Mesenchymal stem cell (in vitro differentiated cells and primary cell): ENCODE data around the gene IRF2BP1.

ENCODE experiments used
- DNase-seq: peaks from one replicate; pipeline ENCODE4 v3.0.0-alpha.2; 2013
- H2AFZ ChIP-seq: one replicate; pipeline ENCODE4 v1.6.1; 2013; ENCODE audit warnings: low read depth, mild to moderate bottlenecking, control low read depth, inconsistent platforms, low read length, moderate library complexity
- H2AK5ac ChIP-seq: 2 replicates; pipeline ENCODE4 v1.6.1; 2013; ENCODE audit warnings: low read length, moderate library complexity, mild to moderate bottlenecking, inconsistent platforms; ENCODE audit not compliant: severe bottlenecking
- H2BK120ac ChIP-seq: one replicate; pipeline ENCODE4 v1.6.1; 2013; ENCODE audit warnings: low read depth, mild to moderate bottlenecking, inconsistent platforms, low read length, moderate library complexity
- H2BK12ac ChIP-seq, 2 experiments: one replicate each; pipeline ENCODE4 v1.6.1; 2013; ENCODE audit warnings: inconsistent platforms in 2 of 2, low read length in 2 of 2, mild to moderate bottlenecking in 2 of 2, moderate library complexity in 2 of 2, control low read depth in 1 of 2
- H2BK15ac ChIP-seq: one replicate; pipeline ENCODE4 v1.6.1; 2013; ENCODE audit warnings: mild to moderate bottlenecking, low read depth, inconsistent platforms; ENCODE audit not compliant: poor library complexity, severe bottlenecking
- H2BK5ac ChIP-seq: 2 replicates; pipeline ENCODE4 v1.6.1; 2013; ENCODE audit warnings: low read depth, mild to moderate bottlenecking, low read length, control low read depth, inconsistent platforms; ENCODE audit not compliant: poor library complexity, severe bottlenecking
- H3K14ac ChIP-seq, 2 experiments: one replicate each; pipeline ENCODE4 v1.6.1; 2013; ENCODE audit warnings: inconsistent platforms in 2 of 2, low read length in 2 of 2, control low read depth in 1 of 2, mild to moderate bottlenecking in 1 of 2, moderate library complexity in 1 of 2
- H3K18ac ChIP-seq, 2 experiments: one replicate each; pipeline ENCODE4 v1.6.1; 2013; ENCODE audit warnings: inconsistent platforms in 2 of 2, low read length in 2 of 2, control low read depth in 1 of 2, low read depth in 1 of 2, mild to moderate bottlenecking in 1 of 2
- H3K23ac ChIP-seq, 2 experiments: one replicate each; pipeline ENCODE4 v1.6.1; 2013; ENCODE audit warnings: inconsistent platforms in 2 of 2, low read length in 2 of 2, mild to moderate bottlenecking in 2 of 2, moderate library complexity in 2 of 2, control low read depth in 1 of 2
- H3K27ac ChIP-seq: 2 replicates; pipeline ENCODE4 v1.5.1; 2013; ENCODE audit warnings: mild to moderate bottlenecking, moderate library complexity, low read length, control low read depth, inconsistent platforms; ENCODE audit not compliant: poor library complexity, severe bottlenecking
- H3K27me3 ChIP-seq, 2 experiments: 2 replicates each; pipeline versions ENCODE4 v1.6.1 to v1.7.0; 2013; ENCODE audit warnings: low read length in 2 of 2, mild to moderate bottlenecking in 2 of 2, moderate library complexity in 2 of 2, control low read depth in 1 of 2, inconsistent platforms in 1 of 2; ENCODE audit not compliant: control insufficient read depth in 1 of 2, insufficient read depth in 1 of 2
- H3K36me3 ChIP-seq, 2 experiments: 2 replicates each; pipeline versions ENCODE4 v1.6.1 to v1.7.0; 2013; ENCODE audit warnings: low read length in 2 of 2, control low read depth in 1 of 2, inconsistent platforms in 1 of 2, low read depth in 1 of 2, mild to moderate bottlenecking in 1 of 2; ENCODE audit not compliant: insufficient read depth in 2 of 2, control insufficient read depth in 1 of 2
- H3K4ac ChIP-seq, 2 experiments: one replicate each; pipeline ENCODE4 v1.6.1; 2013; ENCODE audit warnings: inconsistent platforms in 2 of 2, low read length in 2 of 2, mild to moderate bottlenecking in 2 of 2, moderate library complexity in 2 of 2, control low read depth in 1 of 2, low read depth in 1 of 2
- H3K4me1 ChIP-seq: 2 replicates; pipeline ENCODE4 v1.6.1; 2013; ENCODE audit warnings: low read depth, low read length, control low read depth; ENCODE audit not compliant: control insufficient read depth, insufficient read depth
- H3K4me2 ChIP-seq: 2 replicates; pipeline ENCODE4 v1.6.1; 2013; ENCODE audit warnings: low read length, mild to moderate bottlenecking, inconsistent platforms; ENCODE audit not compliant: poor library complexity, severe bottlenecking
- H3K4me3 ChIP-seq, 2 experiments: 2 replicates each; pipeline versions ENCODE4 v1.5.1 to v1.7.0; 2013; ENCODE audit warnings: low read length in 2 of 2, mild to moderate bottlenecking in 2 of 2, control low read depth in 1 of 2, low read depth in 1 of 2; ENCODE audit not compliant: insufficient read depth in 1 of 2
- H3K79me1 ChIP-seq: replicated peaks from 2 replicates; pipeline ENCODE4 v1.6.1; 2013; ENCODE audit warnings: mild to moderate bottlenecking, control low read depth, low read length, inconsistent platforms; ENCODE audit not compliant: poor library complexity, severe bottlenecking
- H3K9ac ChIP-seq: 2 replicates; pipeline ENCODE4 v1.7.0; 2013; ENCODE audit warnings: mild to moderate bottlenecking, low read length, moderate library complexity
- H3K9me3 ChIP-seq: 2 replicates; pipeline ENCODE4 v1.7.0; 2013; ENCODE audit warnings: mild to moderate bottlenecking, low read length; ENCODE audit not compliant: control insufficient read depth
- H4K8ac ChIP-seq: one replicate; pipeline ENCODE4 v1.6.1; 2013; ENCODE audit warnings: inconsistent platforms, mild to moderate bottlenecking, low read length, moderate library complexity
- H4K91ac ChIP-seq: one replicate; pipeline ENCODE4 v1.6.1; 2013; ENCODE audit warnings: mild to moderate bottlenecking, low read length, inconsistent platforms
- WGBS: methylation state at CpG from one replicate; pipeline ENCODE4 v1.1.7; 2013; ENCODE audit warnings: mixed read lengths; 5-methylcytosine and 5-hydroxymethylcytosine counted together

The IRF2BP1 gene

DNA sequence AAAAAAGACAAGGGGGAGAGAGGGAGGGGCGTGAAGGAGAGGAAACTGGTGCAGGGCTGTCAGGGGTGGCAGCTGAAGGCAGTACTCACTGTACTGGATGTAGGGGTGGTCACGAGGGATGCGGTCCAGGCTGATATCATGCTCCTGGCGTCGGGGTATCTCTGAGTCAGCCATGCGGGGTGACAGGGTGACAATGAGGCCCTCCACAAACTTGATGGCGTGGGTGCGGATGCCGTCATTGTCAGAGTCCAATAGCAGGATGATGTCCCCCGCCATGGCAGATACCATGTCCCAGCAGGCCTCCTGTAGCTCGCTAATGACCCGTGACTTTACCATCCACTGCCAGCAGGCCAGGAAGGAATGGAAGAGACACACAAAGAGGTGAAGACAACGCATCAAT is 38.3 kb downstream of the IRF2BP1 start:
- peaks cover 31% of the 10 kb centered on the region for H3K79me1 ChIP-seq
- no peak overlapping the region for H2BK120ac ChIP-seq
- H4K8ac ChIP-seq, result no peak overlapping the region
- WGBS, result 98% methylated on average over 13 of the region's 13 CpGs
- H3K4me3 ChIP-seq, result no peak overlapping the region
- no peaks in the 10 kb centered on the region for H3K27me3 ChIP-seq
- H2AFZ ChIP-seq, result no peak overlapping the region
- no peak overlapping the region for H3K4ac ChIP-seq
- peaks cover 72 to 95% of the 10 kb centered on the region in 2 experiments for H3K36me3 ChIP-seq
- H2BK15ac ChIP-seq, result no peak overlapping the region
- no peak overlapping the region for H3K18ac ChIP-seq
- H2AK5ac ChIP-seq, result no peak overlapping the region
- no peak for DNase-seq
- no peaks in the 10 kb centered on the region for H3K4me1 ChIP-seq
- no peak overlapping the region for H3K23ac ChIP-seq
- no peak overlapping the region for H2BK12ac ChIP-seq
- H3K9ac ChIP-seq, result no peak overlapping the region
- H3K4me2 ChIP-seq, result no peak overlapping the region
- no peak overlapping the region for H4K91ac ChIP-seq
- H2BK5ac ChIP-seq, result no peak overlapping the region
- H3K9me3 ChIP-seq, result no peaks in the 10 kb centered on the region
- no peak overlapping the region for H3K27ac ChIP-seq
- no peak overlapping the region for H3K14ac ChIP-seq

DNA sequence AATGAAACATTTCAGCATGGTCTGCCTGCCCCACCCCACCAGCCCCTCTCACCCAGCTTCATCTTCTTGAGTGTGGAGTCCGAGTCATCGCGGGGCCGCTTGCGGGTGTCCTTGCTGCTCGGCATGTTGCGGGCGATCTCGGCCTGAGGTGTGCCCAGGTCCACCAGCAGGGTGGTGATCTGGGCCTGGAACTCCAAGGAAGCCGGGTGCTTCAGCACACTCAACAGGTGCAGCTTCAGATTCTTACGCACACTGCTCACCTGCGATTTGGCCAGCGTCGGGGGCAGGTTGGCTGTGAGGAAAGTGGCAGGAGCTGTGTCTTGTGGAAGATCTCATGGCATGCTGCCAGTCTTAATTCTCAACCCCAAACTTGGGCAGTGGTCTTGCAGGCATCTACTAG is 43.7 kb downstream of the IRF2BP1 start:
- Histone ChIP-seq H3K27me3 (no peaks in the 10 kb centered on the region), H4K8ac (no peak overlapping the region), H3K4me2 (no peak overlapping the region), H3K9me3 (peaks cover 3% of the 10 kb centered on the region), H3K9ac (no peak overlapping the region), H2AFZ (no peak overlapping the region), H3K14ac (no peak overlapping the region), H4K91ac (no peak overlapping the region), H2AK5ac (no peak overlapping the region), H3K18ac (no peak overlapping the region), H2BK15ac (no peak overlapping the region), H3K4me3 (no peak overlapping the region), H2BK120ac (no peak overlapping the region), H3K79me1 (peaks cover 27% of the 10 kb centered on the region), H3K4ac (no peak overlapping the region), H3K36me3 (peaks cover 66 to 84% of the 10 kb centered on the region in 2 experiments), H2BK5ac (no peak overlapping the region), H3K27ac (no peak overlapping the region), H2BK12ac (no peak overlapping the region), H3K23ac (no peak overlapping the region), H3K4me1 (no peaks in the 10 kb centered on the region)
- WGBS, result 98% methylated on average over 14 of the region's 14 CpGs
- DNase-seq, result no peak

DNA sequence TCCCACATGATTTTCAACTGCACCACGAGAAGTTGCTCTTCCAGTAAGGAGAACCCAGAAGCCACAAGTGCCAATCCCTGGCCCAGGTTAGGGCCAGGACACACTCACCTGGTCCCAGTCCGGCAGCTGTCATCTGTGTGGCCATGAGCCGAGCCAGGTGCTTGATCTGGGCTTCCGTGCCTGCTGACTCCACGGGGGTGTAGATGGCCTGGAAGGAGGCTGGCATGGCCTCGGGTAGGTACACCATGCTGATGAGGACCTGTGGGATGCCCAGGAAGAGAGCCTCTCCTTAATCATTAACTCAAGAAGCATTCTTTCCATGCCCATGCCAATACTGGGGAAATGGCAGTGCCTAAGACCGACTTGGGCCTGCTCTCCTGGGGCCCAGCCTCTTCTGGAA is 51.0 kb downstream of the IRF2BP1 start:
- Histone ChIP-seq H3K9me3 (peaks cover 3% of the 10 kb centered on the region), H3K36me3 (peaks cover 72 to 90% of the 10 kb centered on the region in 2 experiments), H4K91ac (no peak overlapping the region), H2BK15ac (no peak overlapping the region), H3K4me3 (no peak overlapping the region), H4K8ac (no peak overlapping the region), H2BK5ac (no peak overlapping the region), H3K18ac (no peak overlapping the region), H3K14ac (no peak overlapping the region), H3K27me3 (no peaks in the 10 kb centered on the region), H2BK120ac (no peak overlapping the region), H3K4me2 (no peak overlapping the region), H2AFZ (no peak overlapping the region), H2BK12ac (no peak overlapping the region), H3K27ac (peak overlapping the region; percentile 18), H3K4me1 (peaks cover 9% of the 10 kb centered on the region), H2AK5ac (no peak overlapping the region), H3K9ac (no peak overlapping the region), H3K4ac (no peak overlapping the region), H3K23ac (no peak overlapping the region), H3K79me1 (peaks cover 27% of the 10 kb centered on the region)
- no peak for DNase-seq
- WGBS, result 97% methylated on average over 6 of the region's 7 CpGs
